ENCODE results near the gene NUB1.

The NUB1 gene

DNA sequence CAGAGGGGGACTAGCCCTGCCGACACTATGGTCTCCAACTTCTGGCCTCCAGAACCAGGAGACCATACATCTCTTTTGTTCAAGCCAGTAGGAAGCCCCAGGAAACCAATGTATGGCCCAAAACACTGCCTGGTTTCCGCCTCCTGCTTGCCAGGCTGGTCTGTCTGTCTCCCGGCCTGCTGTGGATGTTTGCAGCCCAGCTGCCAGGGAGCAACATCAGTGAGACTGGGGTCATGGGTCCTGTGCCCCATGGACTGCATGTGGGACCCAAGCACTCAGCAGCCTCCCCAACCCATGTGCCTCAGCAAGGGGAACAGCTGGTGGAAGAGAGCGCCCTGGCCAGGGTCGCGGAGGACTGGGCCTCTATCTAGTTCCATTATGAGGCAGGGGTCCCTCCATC, 33.4 kb upstream of the NUB1 start:
- no peak overlapping the region for H3K4me3 ChIP-seq (ENCODE audit: low read depth, low read length)
- no peak for DNase-seq (ENCODE audit: low read depth, low spot score)
- in situ Hi-C loops (cut with HindIII; ENCODE audit: low sequenced_read_pairs): no loop called here
- TF ChIP-seq, protein P1, sequence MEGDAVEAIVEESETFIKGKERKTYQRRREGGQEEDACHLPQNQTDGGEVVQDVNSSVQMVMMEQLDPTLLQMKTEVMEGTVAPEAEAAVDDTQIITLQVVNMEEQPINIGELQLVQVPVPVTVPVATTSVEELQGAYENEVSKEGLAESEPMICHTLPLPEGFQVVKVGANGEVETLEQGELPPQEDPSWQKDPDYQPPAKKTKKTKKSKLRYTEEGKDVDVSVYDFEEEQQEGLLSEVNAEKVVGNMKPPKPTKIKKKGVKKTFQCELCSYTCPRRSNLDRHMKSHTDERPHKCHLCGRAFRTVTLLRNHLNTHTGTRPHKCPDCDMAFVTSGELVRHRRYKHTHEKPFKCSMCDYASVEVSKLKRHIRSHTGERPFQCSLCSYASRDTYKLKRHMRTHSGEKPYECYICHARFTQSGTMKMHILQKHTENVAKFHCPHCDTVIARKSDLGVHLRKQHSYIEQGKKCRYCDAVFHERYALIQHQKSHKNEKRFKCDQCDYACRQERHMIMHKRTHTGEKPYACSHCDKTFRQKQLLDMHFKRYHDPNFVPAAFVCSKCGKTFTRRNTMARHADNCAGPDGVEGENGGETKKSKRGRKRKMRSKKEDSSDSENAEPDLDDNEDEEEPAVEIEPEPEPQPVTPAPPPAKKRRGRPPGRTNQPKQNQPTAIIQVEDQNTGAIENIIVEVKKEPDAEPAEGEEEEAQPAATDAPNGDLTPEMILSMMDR (IDR thresholded peaks at IDR 0.05; ENCODE audit: low read depth, low read length): no peak

- in situ Hi-C loops (cut with HindIII; ENCODE audit: low sequenced_read_pairs): no loop called here
- DNase-seq (ENCODE audit: low read depth, low spot score): no peak
- H3K4me3 ChIP-seq (ENCODE audit: low read depth, low read length): no peak overlapping the region
- TF ChIP-seq, protein P1 (IDR thresholded peaks at IDR 0.05; ENCODE audit: low read depth, low read length): no peak
Measured at GRCh38 chr7:151308791-151309190, 32.8 kb upstream of the NUB1 start.

GRCh38 chr7:151309311-151309710, 32.3 kb upstream of the NUB1 start:
- DNase-seq (ENCODE audit: low read depth, low spot score): peak; percentile 40
- TF ChIP-seq, protein P1 (IDR thresholded peaks at IDR 0.05; ENCODE audit: low read depth, low read length): no peak
- H3K4me3 ChIP-seq (ENCODE audit: low read depth, low read length): no peak overlapping the region
- in situ Hi-C loops (cut with HindIII; ENCODE audit: low sequenced_read_pairs): no loop called here

DNA sequence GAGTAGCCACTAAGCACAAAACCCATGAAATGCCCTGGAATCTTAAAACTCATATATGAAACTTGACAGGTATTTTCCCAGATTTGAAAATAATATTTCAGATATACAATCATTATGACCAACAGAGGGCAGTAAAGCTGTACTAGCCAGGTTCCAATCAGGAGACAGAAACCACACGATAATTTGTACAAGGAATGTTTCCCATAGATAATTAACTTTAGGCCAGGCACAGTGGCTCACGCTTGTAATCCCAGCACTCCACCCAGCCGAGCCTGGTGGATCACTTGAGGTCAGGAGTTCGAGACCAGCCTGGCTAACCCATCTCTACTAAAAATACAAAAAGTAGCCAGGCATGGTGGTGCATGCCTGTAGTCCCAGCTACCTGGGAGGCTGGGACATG, 31.0 kb upstream of the NUB1 start:
- in situ Hi-C loops (cut with HindIII; ENCODE audit: low sequenced_read_pairs): no loop called here
- no peak for DNase-seq (ENCODE audit: low read depth, low spot score)
- TF ChIP-seq, protein P1 (IDR thresholded peaks at IDR 0.05; ENCODE audit: low read depth, low read length): peak; percentile 44
- no peak overlapping the region for H3K4me3 ChIP-seq (ENCODE audit: low read depth, low read length)

- no peak for DNase-seq (ENCODE audit: low read depth, low spot score)
- in situ Hi-C loops (cut with HindIII; ENCODE audit: low sequenced_read_pairs): no loop called here
- H3K4me3 ChIP-seq (ENCODE audit: low read depth, low read length): no peak overlapping the region
- TF ChIP-seq, protein P1 (IDR thresholded peaks at IDR 0.05; ENCODE audit: low read depth, low read length): peak; percentile 9
Measured at GRCh38 chr7:151311294-151311864, 30.2 kb upstream of the NUB1 start.

GRCh38 chr7:151312356-151312755, 29.3 kb upstream of the NUB1 start:
- TF ChIP-seq, protein P1 (IDR thresholded peaks at IDR 0.05; ENCODE audit: low read depth, low read length): no peak
- no peak overlapping the region for H3K4me3 ChIP-seq (ENCODE audit: low read depth, low read length)
- DNase-seq (ENCODE audit: low read depth, low spot score): no peak
- in situ Hi-C loops (cut with HindIII; ENCODE audit: low sequenced_read_pairs): no loop called here

Data from astrocyte of the spinal cord (primary cell).